Effector CD4-positive, alpha-beta T cell (primary cell): ENCODE measurements around the gene PAWR.

Source experiments
- DNase-seq: peaks from one replicate; pipeline ENCODE4 v3.0.0-alpha.2; 2020
- total RNA-seq: gene quantifications from one replicate; lab custom pipeline; 2026; lab: John Stamatoyannopoulos, UW

Gene PAWR, protein sequence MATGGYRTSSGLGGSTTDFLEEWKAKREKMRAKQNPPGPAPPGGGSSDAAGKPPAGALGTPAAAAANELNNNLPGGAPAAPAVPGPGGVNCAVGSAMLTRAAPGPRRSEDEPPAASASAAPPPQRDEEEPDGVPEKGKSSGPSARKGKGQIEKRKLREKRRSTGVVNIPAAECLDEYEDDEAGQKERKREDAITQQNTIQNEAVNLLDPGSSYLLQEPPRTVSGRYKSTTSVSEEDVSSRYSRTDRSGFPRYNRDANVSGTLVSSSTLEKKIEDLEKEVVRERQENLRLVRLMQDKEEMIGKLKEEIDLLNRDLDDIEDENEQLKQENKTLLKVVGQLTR
- 2.4 reads per million, percentile 7 among the genes with 10 or more reads in this experiment for total RNA-seq

DNA sequence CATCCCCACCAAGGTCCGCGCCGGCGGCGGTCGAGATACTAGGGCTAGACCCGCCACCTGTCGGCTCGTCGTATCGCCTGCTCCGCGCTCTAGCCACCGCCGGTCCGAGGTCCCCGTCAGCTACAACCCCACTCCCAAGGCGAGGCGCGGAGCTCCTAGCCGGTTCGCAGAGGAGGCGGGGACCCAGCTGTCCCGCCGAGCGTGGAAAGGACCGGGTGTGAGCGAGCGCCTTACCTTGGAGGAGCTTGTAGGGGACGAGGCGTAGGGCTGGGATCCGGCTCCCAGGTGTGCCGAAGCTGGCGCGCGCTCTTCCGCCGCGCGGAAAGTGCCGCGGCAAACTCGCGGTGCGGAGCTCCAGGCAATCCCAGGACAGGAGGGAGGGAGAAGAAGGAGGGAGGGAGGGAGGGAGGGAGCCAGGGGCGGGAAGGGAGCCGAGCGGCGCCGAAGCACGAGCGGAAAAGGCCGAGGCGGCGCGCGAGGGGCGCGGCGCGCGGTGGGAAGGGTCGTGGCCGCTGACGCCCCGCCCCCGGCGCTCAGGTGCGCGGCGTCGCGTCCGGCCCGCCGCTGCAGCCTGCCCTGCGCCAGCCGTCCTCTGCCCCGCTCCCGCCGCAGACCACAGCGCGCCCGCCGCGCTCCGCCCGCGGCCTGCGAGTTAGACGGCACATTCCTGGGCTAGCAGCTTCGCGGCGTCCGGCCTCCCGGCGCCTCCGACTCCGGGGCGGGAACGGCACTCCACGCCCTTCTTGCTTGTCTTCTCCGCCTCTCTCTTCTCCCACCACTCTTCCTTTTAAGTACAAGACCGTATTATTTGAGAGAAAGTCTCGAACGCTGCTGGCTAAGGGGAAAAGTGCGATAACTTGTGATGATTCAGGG, at the start of gene PAWR:
PAWR (minus strand) TSS at position 327 of the 873 bp plus-strand sequence. CDS start 720 bp downstream, outside the sequence.
- DNase-seq, result peak; percentile 3

DNA sequence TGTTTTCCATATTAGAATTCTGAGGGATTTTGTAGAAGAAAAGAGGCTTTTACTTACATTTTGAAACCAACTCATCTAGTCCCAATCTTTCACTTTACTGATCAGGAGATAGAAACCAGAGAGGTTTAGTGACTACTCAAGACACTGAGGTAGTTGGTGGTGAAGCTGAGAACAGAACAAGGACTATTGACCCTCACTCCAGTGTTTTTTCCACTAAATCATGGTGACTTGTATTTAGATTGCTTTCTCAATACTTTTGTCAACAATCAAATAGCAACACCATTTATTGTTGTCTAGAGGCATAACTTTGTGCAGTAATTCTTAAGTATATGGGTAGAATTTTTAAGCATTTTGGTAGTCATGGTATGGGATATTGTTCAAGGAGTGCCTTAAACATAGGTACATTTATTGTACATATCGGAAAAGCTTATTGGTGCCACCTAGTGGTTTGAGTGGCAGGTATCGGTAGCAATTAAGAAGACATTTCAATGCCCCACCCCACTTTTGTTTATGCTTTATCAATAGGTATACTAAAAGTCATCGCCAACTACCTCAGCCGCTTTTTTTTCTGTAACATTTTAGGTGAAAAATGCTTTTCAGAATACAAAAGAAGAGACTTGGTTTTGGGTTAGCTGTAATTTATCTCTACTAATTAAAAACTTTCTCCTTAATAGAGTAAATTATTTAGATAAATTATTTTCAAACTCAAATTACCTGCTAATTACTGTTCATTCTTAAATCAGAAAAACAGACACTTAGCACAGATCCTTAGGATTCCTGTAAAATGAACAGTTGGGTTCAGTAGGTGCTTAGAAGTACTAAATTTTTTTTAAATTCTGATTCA, 47.3 kb upstream of the PAWR start:
- no peak for DNase-seq

DNA sequence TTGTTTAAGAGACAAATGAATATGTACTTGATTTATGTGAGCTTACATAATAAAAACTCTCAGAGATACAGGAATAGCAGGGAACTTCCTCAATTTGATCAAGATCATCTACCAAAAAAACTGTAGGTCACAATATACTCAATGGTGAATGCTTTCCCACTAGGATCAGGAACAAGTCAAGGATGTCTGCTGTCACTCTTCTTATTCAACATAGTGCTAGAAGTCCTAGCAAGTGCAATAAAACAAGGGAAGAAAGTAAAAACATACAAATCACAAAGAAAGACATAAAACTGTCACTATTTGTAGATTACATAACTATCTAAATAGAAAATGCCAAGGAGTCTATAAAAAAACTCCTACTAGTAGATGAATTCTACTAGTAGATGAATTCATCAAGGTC, 41.9 kb upstream of the PAWR start:
- no peak for DNase-seq

DNA sequence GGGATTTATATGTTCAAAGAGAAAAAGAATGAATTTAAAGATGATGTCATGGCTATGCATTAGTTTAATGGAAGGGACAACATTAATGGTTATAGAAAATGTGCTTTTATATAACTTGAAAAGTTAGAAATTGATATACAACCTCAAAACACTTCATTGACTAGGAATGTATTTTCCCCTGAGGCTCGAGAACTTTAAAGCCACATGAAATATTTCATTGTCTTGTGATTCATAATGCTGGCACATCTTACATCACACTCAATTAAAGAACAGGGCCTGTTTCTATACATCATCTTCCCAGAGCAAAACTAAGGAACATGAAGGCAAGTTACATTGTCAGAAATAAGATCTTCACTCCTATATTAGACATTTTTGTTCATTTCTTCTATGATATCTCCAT, 35.2 kb upstream of the PAWR start:
- DNase-seq, result no peak

DNA sequence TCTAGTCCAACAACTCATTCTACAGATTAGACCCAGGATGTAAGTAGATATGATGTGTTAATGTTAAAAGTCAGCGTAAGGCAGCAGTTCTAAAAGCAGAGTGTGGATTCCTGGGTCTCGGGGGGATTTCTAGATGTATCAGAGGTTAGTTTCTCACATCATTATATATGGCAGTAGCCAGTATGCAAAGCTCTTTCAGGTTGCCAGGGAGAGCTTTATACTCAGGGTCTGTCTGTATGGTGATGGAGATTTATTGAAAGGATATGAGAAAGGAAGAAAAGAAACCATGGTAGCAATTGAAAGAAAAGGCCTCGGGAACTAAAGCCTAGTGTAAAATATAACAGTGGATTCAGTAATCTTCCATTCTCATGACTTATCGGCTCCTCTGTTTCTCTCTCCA, 26.2 kb upstream of the PAWR start:
- DNase-seq, result no peak

DNA sequence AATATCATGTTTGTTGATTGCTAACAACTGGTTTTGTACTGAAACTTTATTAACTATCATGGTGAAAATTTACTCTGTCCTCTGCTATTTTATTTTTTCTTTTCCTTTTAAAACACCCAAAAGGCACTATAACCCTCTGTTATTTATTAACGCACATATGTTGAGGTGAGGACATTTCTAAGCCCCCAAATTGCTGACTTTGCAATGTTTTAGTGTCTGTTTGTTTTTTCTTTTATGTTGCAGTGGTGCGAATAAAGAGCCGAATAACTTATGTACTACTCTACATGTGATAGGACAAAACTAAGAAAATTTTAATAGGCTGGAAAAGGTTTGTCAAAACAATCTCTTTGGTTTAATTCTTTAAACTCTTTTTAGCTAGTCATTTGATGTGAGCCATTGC, 24.5 kb upstream of the PAWR start:
- DNase-seq, result no peak

DNA sequence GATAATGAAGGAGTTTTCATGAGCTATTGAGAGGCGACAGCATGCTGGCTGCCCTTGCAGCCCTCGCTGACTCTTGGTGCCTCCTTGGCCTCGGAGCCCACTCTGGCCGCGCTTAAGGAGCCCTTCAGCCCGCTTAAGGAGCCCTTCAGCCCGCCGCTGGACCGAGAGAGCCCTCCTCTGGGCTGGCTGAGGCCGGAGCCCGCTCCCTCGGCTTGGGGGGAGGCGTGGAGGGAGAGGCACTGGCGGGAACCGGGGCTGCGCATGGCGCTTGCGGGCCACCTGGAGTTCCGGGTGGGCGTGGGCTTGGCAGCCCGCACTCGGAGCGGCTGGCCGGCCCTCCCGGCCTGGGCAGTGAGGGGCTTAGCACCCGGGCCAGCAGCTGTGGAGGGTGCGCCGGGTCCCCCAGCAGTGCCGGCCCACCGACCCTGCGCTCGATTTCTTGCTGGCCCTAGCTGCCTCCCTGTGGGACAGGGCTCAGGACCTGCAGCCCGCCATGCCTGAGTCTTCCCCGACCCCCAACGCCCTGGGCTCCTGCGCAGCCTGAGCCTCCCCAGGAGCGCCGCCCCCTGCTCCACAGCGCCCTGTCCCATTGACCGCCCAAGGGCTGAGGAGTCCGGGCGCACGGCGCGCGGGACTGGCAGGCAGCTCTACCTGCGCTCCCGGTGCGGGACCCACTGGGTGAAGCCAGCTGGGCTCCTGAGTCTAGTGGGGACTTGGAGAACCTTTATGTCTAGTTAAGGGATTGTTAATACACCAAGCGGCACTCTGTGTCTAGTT, 20.1 kb upstream of the PAWR start:
- DNase-seq, result no peak

DNA sequence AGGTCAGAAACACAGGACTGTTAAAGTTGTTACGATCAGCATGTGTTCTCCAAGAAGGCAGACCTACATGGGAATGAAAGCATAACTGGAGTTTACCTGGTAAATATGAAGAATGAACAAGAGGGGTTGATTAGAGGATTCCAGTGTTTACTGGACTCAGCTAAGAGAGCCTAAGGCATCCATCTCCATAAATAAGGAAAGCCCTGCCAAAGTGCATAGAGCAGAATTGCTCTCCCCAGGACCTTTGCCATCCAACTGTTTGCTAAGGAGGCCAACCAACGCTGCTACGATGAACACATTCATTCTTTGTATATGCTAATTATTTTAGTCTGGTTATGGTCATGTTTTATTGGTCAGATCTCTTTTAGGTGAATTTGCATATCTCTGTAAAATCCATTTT, 17.1 kb upstream of the PAWR start:
- DNase-seq, result no peak

DNA sequence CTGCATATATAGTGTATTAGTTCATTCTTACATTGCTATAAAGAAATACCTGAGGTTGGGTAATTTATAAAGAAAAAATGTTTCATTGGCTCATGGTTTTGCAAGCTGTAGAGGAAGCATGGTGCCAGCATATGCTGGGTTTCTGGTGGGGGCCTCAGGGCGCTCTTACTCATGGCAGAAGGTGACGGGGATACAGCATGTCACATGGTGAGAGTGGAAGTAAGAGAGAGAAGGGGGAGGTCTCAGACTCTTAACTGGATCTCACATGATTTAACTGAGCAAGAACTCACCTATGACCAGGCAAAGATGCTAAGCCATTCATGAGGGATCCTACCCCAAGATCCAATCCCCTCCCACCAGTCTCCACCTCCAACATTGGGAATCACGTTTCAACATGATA, 15.9 kb upstream of the PAWR start:
- DNase-seq, result no peak

DNA sequence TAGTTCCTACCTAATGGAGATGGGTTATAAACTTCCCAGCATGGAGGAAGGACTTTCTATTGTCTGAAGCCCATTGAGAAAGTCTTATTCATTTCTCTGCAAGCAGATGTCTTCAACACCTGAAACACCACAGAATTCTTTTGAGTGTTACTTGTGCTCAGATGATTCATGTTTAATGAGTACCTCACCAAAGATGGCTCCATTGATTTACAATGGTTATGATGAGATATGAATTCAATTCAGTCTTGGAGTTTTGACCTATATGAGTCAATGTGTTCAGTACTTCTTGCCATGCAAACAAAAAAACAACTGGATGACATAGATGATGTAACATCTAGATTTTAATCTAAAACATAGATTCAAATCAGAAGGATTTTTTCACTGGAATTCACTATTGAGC, 15.4 kb upstream of the PAWR start:
- no peak for DNase-seq

DNA sequence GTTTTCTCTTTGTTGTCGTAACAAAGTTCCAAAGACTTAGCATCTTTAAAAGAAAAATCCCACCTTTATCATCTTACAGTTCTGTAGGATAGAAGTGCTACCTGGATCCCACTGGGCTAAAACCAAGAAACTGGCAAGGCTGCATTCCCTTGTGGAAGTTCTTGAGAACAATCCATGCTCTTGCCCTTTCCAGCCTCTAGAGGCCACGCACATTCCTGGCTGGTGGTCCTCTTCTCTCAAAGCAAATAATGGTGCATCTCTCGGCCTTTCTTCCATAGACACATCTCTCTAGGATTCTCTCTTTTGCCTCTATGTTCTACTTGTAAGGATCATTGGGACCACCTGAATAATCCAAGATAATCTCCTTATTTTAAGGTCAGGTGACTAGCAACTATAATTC, 8.2 kb upstream of the PAWR start:
- DNase-seq, result no peak

DNA sequence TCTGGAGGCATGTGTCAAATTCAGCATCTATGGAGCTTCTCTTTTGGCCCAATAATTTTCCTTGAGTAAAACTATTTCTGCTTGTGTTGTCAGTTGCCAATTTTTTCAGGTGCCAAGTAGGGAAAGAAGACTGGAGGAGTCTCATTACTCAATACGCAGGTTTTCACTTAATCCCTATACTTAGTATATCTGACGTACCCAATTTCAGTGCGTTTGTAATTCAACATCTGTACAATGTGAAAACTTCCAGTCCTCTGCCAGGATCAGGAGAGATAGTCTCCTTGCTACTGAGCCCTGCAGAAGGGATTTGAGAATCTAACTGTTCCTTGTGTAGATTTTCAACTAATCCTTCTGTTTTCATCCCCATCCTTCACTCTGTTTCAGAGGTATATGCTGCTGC, 5.7 kb upstream of the PAWR start:
- no peak for DNase-seq

DNA sequence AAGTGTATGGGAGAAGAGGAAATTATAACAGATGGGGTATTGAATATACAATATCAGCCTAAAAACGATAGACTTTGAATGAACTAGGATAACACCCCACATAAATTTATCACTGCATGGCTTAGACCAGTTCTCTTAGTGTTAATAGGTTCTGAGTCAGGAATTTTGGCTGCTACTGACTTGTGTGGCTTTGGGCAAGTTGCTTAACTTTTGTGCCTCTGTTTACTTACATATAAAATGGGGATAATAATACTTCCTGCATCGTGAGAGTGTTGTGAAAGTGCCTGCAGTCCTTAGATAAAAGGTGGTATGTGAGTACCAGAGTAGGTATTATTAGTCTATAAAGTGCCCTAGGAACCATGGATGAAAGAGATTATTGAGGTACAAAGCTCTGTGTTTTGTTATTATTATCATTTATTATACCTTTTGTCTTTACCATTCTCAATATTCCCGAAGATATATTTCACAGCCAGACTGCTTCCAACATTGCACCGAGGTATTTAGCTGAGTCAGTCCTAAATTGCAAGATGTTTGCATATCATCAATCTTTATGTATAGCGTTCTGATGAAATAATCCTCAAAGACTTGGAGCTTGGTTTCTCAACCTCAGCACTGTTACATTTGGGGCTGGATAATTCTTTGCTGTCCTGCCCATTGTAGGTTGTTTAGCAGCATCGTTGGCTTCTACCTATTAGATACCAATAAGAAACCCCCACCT, 2.3 kb upstream of the PAWR start:
- no peak for DNase-seq

DNA sequence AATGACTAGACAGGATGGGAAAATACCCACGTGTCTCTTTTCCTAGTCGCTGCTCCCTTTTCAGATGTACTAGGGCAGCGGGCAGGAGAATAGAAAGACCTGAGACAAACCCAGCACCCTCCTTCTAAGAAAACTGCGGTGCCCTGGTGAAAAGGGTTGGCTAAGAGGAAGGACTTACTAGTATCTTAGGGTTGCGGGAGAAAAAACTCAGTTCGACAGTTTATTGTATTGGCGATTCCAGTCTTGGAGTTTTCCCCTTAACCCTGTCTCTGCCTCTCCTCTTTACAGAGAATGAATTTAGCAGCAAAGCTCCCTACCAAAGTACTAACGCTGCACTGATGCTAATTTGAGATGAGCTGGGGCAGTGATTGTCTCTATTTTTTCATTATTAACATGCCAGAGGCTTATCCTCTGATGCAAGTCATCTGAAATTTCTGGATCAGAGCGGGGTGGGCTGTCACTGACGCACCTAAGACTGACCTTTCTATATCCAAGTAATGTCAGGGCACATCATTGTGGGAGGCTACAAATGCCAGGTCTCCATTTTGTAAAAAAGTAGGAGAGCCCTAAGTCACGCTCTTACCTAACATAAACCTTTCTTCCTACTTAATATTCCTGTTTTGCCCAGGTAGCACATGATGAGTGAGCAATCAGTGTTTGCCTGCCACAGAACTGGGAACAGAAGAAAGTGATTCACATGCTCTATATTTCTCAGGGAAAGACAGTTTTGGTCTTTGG, 916 bp upstream of the PAWR start:
- DNase-seq, result no peak

DNA sequence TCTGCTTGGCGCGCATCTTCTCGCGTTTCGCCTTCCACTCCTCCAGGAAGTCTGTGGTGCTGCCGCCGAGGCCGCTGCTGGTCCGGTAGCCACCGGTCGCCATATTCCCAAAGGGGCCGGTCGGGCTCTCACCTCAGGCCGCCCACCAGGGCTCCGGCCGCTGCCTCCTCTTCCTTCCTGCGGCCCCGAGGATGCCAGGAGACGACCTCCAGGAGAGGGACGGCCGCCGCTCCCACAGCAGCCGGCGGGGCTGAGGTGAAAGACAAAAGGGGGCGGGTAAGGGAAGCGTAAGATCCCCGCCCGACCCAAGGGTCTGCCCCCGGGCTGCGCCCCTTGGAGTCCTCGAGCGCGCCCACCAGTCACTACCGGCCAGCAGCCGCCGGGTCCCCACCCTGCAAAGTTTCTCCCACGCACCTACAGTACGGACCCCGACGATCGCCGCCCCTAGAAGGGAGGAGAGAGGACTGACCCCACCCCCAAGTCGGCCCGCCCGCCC, 574 bp downstream of the PAWR start:
- no peak for DNase-seq

DNA sequence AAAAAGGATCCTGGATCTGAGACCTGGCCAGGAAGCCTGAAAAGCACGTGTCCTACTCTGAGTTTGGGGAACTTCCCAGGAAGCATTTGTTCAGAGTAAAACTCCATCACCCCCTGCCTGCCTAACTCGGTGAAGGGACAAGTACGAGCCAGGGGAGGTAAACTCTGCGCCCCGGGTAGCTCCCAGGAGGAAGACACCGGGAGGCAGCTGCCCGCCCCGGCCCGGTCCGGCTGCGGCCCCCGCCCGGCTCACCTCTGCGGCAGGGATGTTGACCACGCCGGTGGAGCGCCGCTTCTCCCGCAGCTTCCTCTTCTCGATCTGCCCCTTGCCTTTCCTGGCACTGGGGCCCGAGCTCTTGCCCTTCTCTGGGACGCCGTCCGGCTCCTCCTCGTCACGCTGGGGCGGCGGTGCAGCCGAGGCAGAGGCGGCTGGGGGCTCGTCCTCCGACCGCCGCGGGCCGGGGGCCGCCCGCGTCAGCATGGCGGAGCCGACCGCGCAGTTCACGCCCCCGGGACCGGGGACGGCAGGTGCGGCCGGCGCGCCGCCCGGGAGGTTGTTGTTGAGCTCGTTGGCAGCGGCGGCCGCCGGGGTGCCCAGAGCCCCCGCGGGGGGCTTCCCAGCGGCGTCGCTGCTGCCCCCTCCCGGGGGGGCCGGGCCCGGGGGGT, 1.2 kb downstream of the PAWR start:
- no peak for DNase-seq

DNA sequence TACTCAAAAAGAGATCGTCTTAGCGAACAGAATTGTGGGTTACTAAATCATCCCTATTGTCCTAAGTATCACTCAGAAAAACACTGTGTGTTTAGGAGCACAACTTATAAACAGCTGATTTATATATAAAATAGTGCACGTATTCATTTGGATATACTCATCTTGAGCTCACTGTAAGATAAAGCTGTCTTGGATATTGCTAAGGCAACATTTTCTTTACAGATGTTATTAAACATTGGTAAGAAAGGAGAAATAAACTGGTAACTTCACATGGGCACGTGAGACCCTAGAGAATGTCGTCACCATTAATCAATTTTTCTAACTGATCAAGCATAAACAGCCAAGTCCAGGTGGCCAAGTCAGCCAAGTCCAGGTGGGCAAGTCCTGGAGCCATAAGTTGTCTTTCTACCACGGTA, 1.7 kb downstream of the PAWR start:
- DNase-seq, result no peak

DNA sequence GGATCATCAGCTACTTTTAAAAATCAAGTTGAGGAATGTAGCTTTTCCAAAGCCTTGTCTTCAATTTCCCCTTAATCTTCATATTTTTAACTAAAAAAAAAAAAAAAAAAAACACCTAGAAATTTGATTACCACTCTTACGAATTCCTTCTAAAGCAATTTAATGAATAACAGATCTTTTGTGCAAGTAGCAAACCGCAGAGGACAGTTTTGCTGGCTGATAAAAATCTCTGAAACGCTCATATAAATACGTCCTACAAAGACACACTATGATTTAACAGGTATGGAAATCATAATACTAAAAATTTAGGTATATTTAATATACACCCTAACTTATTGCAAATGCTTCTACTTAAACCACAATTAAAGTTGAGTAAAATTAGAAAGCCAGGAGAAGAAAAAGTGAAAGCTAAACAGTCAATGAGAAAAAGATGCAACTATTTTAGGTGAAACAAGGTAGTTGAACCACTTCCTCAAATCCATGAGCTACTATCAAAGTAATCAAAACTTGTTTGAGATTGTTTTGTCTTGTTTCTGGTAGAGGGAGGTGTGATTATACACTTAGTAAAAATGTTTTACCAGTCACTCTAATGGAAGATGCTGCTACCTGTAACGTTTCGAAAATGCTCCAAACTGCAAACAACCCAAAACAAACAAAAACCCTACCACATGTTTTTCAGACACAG, 2.2 kb downstream of the PAWR start:
- no peak for DNase-seq

DNA sequence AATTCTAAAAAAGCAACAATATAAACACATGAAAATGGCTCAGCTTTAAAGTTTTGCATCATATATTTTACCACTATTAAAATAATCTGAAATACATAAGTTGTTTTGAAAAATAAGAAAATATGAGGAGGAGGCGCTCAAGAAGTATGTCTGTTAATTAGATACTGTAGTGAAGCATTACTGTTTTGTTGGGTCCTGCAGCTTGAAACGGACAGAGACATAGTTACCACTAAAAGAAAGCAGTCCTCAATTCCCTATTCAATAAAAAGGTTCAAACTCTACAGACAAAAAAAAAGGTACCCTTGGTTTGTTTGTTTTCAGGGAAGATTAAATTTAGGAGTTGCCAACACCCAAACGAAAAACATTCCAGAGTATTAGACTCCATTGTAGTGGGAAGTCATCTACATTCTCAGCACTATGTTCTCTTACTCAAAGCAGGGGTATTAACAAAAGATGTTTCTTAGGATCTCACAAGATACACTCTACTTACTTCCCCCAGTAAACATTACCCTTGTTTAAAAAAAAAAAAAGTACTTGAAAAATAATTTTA, 3.0 kb downstream of the PAWR start:
- no peak for DNase-seq
